Placental pericyte (primary cell): ENCODE results near the gene EDDM3A. TPM values are rescaled to one million over a fixed set of nuclear protein-coding genes. Genes with fewer than 3 reads are reported as not detected.

Source experiments
- total RNA-seq: library from RNA; depleted of rRNA; stranded (reverse); fragments of >200 nt; gene quantifications from 2 replicates; pipeline ENCODE4 v1.2.3, GENCODE V29; 2012

EDDM3A gene
- not detected in 2 replicates for total RNA-seq

GRCh38 chr14:20745571-20746358 is at the start of gene EDDM3A:
Gene EDDM3A (plus strand): TSS chr14:20745887. CDS start chr14:20747581, 1,694 bp downstream.

Other genes with a start within 250 kb of the EDDM3A start
- gene RNASE10, start 240.3 kb upstream of the EDDM3A start, total RNA-seq: not detected in 2 replicates
- not detected in 2 replicates for gene RNASE9, start 184.8 kb upstream of the EDDM3A start, total RNA-seq
- not detected in 2 replicates for gene RNASE11, start 157.9 kb upstream of the EDDM3A start, total RNA-seq
- not detected in 2 replicates for gene RNASE12, start 154.5 kb upstream of the EDDM3A start, total RNA-seq
- not detected in 2 replicates for gene OR6S1, start 104.2 kb upstream of the EDDM3A start, total RNA-seq
- 2.9 and 7.0 TPM in 2 replicates for gene RNASE4, start 61.3 kb upstream of the EDDM3A start, total RNA-seq
- gene ANG, start 57.1 kb upstream of the EDDM3A start, total RNA-seq: 1.4 and 6.8 TPM in 2 replicates
- gene EDDM3B, start 22.5 kb downstream of the EDDM3A start, total RNA-seq: not detected in 2 replicates
- gene RNASE6, start 35.4 kb downstream of the EDDM3A start, total RNA-seq: not detected in 2 replicates
- 0.43 TPM in 1 of 2 replicates, not detected in the other for gene RNASE1, start 57.0 kb downstream of the EDDM3A start, total RNA-seq
- gene RNASE3, start 145.5 kb downstream of the EDDM3A start, total RNA-seq: not detected in 2 replicates
- gene RNASE2, start 209.6 kb downstream of the EDDM3A start, total RNA-seq: not detected in 2 replicates
- 33.3 and 62.6 TPM in 2 replicates for gene METTL17, start 244.1 kb downstream of the EDDM3A start, total RNA-seq